NB4 (cell line): ENCODE results near the gene AMFR.

Experiments used
- POLR2A ChIP-seq: IDR thresholded peaks from 2 replicates; pipeline ENCODE4 v1.6.1; 2011; ENCODE audit warnings: mild to moderate bottlenecking; ENCODE audit not compliant: insufficient read length; ENCODE audit errors: extremely low read depth
- TF ChIP-seq, protein P1 (sequence below): IDR thresholded peaks from one replicate; pipeline ENCODE4 v1.5.1; 2012; ENCODE audit warnings: low read depth, low read length

DNA sequence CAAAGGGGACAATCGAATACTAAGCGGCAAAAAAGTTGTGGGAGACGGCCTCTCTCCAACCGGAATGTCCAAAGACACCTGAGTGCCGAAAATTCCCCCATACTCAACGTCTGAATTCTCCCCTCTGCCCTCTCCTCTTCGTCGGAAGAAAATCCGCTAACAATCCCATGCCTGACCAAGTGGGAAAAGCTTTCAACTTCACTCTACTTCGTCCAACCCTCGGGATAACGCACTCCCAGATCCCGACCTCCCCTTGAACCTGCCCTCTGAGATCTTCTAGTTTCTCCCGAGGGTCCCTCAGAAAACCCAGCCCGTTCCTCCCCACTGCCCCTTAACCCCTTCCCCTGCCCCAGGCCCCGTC is 961 bp downstream of the AMFR start:
- no peak for TF ChIP-seq POLR2A
- TF ChIP-seq, protein P1, sequence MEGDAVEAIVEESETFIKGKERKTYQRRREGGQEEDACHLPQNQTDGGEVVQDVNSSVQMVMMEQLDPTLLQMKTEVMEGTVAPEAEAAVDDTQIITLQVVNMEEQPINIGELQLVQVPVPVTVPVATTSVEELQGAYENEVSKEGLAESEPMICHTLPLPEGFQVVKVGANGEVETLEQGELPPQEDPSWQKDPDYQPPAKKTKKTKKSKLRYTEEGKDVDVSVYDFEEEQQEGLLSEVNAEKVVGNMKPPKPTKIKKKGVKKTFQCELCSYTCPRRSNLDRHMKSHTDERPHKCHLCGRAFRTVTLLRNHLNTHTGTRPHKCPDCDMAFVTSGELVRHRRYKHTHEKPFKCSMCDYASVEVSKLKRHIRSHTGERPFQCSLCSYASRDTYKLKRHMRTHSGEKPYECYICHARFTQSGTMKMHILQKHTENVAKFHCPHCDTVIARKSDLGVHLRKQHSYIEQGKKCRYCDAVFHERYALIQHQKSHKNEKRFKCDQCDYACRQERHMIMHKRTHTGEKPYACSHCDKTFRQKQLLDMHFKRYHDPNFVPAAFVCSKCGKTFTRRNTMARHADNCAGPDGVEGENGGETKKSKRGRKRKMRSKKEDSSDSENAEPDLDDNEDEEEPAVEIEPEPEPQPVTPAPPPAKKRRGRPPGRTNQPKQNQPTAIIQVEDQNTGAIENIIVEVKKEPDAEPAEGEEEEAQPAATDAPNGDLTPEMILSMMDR, result no peak
